Measurements from ENCODE around the gene HTD2.

HTD2 gene

GRCh38 chr3:58358808-58359207 lies 52.5 kb downstream of the HTD2 start:
- DNase-seq (ENCODE audit: low spot score) = no peak

GRCh38 chr3:58359621-58360020 lies 53.3 kb downstream of the HTD2 start:
- DNase-seq (ENCODE audit: low spot score) = no peak

GRCh38 chr3:58361866-58362265 lies 55.5 kb downstream of the HTD2 start:
- DNase-seq (ENCODE audit: low spot score) = no peak

- DNase-seq (ENCODE audit: low spot score) = no peak
These were observed 60.4 kb downstream of the HTD2 start for GRCh38 chr3:58366699-58367098.

GRCh38 chr3:58369038-58369437 lies 62.7 kb downstream of the HTD2 start:
- DNase-seq (ENCODE audit: low spot score) = no peak
